ACHN (cell line): ENCODE data around the gene IGF2BP2.
"Not testable (repeated sequence)": the region's sequence is repeated elsewhere in the genome, so short reads cannot be mapped to it uniquely, and the experiment has no call there.

Experiments
- DNase-seq: peaks from one replicate; pipeline ENCODE4 v3.0.0-alpha.2; 2015
- in situ Hi-C: cut with HindIII; loops from 2 replicates; pipeline ENCODE4 v1.10.0; 2017; ENCODE audit warnings: low sequenced_read_pairs, low pct_ligation_motif_present, low pct_unique_long_range_greater_than_20kb

IGF2BP2 gene

DNA sequence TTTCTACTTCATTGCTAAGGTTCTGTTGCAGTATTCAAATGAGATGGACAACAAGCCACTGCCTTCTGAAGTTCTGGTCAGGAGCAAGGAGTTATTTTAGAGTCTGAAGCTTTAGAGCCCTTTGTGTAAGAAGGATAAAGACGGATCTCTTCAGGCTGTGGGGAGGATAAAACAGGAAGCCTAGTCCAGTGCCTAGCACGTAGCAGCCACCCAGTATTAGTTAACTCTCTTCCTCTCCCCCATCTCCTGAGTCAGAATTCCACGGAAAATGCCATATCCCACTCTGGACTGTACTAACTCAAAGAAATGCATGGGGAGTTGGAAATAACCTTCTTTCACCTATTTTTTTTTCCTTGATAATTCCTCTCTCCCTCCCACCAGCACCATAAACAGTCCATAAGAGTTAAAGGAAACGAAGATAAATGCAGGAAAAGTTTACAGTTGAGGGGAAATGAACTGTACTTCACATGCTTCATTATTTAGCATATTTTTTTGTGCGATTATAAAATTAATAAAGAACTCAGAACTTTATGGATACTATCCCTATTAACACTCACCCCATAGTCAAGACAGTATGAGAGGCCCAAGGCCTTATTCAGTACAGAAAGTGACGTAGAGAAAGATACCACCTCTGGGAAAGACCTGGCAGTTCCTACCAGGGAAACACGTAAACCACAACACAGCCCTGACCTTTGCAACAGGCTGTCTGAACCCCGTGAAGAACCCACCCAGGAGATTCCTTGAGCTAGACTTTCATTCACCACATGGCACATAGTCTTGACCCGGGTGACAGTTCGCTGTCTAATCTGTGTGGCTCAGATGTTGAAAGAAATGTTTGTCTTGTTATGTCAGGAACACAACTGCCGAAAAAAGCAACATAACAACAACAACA, 9.2 kb downstream of the IGF2BP2 start:
- in situ Hi-C loops, result no loop called here
- DNase-seq, result no peak

GRCh38 chr3:185813691-185814215, 11.1 kb downstream of the IGF2BP2 start:
- peak; percentile 33 for DNase-seq
- in situ Hi-C loops, result no loop called here

DNA sequence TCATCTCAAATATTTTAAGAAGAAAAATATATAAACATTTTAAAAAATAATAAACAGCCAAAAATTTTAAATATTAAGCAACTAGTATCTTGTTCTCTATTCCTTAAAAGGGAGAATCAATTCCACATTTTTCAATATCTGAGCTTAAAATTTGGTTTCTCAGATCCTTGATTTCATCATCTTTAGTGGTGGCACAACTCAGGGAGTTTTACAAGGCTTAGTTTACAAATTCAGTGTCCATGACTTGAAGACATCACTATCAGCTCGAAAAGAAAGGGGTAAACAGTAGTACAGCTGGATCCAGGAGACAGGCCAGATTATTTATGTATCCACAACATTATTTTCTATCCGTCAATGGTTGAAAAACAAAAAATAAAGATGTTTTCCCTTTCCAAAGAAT, 11.6 kb downstream of the IGF2BP2 start:
- in situ Hi-C loops, result no loop called here

DNA sequence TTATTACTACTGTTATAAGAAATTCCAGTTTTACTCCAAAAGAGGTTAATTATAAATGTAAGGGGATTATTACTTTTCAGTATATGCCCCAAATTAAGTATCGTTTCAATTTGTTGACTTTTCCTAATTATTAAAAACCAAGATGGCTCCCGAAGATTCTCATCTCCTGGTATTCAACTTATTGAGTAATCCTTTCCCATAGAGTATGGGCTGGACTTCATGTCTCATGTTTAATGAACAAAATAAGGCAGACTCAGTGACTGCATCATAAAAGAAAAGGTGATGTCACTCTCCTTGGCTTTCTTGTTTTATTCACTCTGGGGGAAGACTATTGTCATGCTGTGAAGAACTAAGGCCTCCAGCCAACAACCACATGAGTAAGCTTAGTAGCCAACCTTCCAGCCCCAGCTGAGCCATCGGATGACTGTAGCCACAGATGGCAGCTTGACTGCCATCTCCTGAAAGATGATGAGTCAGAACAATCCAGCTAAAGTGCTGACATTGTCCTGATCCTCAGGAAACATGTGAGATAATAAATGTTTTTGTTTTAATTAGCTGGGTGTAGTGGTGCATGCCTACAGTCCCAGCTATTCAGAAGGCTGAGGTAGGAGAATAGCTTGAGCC, 17.3 kb downstream of the IGF2BP2 start:
- peak; percentile 16 for DNase-seq
- in situ Hi-C loops, result no loop called here

More for the DNA sequence above, 11.6 kb downstream of the IGF2BP2 start:
- DNase-seq, result no peak

DNA sequence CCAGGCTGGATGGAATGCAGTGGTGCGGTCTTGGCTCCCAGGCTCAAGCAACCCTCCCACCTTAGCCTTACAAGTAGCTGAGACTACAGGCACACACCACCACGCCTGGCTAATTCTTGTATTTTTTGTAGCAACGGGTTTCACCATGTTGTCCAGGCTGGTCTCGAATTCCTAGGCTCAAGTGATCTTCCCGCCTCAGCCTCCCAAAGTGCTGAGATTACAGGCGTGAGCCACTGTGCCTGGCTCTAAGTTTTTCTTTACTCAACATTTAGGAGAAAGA, 26.1 kb downstream of the IGF2BP2 start:
- DNase-seq, in situ Hi-C loops: not testable (repeated sequence)

GRCh38 chr3:185797993-185798830, 26.6 kb downstream of the IGF2BP2 start:
- in situ Hi-C loops, result no loop called here

DNA sequence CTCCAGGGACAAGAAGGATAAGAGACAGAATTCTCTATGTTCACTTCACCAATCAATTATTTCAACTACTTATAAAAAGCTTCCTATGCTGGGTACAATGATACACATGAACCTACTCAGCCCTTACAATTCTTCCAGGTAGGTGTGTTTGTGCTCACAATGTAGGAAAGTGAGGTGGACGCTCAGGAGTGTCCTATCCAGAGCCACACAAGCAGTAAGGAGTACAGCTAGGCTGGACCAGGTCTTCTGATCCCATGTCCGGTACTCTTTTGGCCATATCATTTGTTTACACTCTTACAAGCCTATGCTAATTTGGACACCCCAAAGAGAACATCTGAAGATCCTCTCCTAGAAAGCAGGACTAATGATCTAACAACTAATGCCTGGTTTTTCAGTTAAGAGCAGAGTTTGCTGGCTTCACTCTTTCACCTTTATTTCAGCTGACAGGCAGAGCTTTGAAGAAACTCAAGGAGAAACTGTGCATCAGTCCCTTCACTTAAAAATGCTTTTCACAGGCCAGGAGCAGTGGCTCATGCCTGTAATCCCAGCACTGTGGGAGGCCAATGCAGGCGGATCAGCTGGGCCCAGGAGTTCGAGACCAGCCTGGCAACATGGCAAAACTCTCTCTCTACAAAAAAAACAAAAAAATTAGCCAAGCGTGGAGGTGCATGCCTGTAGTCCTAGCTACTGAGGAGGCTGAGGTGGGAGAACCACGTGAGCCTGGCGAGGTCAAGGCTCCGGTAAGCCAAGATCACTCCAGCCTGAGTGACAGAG, 27.5 kb downstream of the IGF2BP2 start:
- DNase-seq, result no peak
- in situ Hi-C loops, result no loop called here

More at GRCh38 chr3:185797993-185798830, 26.6 kb downstream of the IGF2BP2 start:
- no peak for DNase-seq

DNA sequence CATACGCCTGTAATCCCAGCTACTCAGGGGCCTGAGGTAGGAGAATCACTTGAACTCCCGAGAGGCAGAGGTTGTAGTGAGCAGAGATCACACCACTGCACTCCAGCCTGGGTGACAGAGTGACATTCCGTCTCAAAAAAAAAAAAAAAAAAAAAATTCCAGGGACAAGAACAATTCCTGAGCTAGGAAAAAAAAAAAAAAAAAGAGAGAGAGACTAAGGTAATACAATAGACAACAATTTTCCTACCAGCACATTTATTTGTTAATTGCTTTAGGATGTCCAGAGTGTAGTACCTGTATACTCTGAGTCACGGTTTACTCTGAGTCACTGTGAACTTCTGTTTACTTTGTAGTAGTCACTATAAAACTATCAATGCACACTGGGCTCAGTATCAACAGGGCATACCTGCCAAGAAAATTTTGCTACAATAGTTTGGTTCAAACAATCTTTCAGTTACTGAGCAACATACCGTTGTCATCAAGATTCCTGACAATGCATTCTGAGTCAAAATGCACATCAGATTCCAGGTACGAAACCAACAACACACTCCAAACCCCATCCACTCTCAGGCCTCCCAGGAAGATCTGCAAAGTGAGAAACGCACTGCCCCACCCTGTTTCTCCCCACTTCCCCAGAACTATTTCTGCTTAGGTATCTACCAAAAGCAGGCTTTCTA, 28.3 kb downstream of the IGF2BP2 start:
- in situ Hi-C loops, result no loop called here
- DNase-seq, result peak; percentile 24

- in situ Hi-C loops, result no loop called here
- DNase-seq, result no peak
These were observed 31.5 kb downstream of the IGF2BP2 start for GRCh38 chr3:185793381-185793780.

- in situ Hi-C loops, result no loop called here
- DNase-seq, result no peak
These were observed 31.9 kb downstream of the IGF2BP2 start for GRCh38 chr3:185792955-185793354.

DNA sequence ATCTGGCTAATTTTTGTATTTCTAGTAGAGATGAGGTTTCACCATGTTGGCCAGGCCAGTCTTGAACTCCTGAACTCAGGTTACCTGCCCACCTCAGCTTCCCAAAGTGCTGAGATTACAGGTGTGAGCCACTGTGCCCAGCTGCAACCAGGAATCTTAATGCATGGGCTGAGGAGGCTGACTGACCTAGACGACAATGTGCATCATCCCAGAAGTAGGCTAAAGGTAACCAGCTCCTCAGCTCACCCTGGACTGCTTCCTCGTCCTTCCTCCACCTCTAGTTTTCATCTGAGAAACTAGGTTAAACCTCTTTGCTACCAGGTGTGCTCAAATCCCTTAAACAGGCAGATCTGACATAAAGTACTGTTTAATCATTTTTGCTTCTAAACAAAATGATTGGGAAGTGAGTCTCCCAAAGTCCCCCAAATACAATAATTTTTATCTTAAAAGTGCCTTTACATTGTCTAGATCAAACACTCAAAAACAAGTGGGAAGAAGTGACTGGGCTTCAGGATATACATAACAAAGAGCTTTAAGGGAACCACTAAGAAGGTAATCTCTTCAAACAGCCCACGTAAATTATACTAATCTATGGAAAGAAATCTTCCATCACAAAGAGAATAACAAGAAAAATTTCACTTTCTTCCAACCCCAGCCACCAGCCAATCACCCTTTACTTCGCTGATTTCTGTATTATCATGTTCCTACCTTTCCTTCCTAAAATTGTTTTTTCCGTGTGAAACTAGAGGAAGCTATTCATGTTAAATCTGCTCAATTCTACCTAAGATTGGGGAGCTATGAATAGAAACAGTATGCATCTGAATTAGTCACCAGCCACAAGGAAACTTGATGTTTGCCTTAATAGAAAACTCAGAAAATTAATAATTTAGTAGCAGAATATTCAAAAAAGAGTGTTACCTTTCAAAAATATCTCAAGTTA, 34.7 kb downstream of the IGF2BP2 start:
- in situ Hi-C loops, result no loop called here
- no peak for DNase-seq

DNA sequence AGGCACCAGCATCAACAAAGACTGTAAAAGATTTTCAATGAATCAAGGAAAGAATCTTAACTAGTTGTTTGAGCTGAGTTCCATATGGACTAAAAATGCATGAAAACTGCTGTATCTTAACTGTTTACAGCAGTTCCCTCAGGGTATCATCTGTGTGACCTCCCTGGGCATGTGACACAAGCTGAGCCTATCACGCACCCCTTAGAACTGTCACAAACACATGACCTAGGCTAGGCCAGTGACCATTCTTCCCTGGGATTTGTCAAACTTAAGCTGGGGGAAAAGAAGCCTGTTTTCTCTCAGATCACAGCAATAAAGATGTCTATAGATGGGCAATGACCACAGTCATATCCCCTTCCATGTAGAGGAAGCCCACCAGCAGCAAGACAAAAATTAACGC, 35.7 kb downstream of the IGF2BP2 start:
- in situ Hi-C loops, result no loop called here
- DNase-seq, result no peak

DNA sequence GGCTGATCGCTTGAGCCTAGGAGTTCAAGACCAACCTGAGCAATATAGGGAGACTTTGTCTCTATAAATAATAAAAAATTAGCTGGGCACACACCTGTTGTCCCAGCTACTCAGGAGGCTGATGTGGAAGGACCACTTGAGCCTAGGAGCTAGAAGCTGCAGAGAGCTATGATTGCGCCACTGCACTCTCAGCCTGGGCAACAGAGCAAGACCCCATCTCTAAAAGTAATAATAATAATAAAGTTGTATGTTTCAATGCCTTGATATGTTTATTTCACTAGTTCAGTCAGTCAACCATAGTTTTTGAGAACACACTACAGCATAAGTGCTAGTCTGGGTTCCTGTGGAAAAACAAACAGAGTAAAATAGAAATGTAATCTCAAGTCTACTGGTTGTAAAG, 36.5 kb downstream of the IGF2BP2 start:
- in situ Hi-C loops, result no loop called here
- no peak for DNase-seq

DNA sequence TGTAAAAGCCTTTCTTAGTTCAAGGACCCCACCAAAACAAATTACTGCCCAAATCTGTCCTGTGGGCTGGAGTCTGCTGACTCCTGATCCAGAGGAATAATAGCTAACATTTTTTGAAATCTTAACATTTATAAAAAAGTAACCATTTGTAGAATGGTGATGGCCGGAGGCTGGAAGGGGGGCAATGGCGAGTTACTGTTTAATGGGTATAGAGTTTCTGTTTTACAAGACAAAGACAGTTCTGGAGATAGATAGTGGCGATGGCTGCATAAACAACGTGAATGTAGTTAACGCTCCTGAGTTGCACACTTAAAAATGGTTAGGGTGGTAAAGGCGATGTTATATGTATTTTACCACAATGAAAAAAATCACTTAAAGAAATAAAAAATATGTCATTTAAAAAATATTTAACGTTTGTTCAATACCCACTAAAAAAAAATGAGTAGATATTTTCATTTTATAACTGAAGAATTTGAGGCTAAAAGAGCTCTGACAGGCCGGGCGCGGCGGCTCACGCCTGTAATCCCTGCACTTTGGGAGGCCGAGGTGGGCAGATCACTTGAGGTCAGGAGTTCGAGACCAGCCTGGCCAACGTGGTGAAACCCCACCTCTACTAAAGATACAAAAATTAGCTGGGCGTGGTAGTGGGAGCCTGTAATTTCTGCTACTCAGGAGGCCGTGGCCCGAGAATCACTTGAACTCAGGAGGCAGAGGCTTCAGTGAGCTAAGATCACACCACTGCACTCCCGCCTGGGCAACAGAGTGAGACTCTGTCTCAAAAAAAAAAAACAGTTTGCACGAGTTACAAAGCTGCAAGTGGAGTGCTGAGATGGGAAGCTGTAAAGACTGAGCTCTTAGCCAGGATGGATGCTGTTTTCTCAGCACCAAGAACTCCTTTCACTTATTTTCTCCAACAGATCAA, 37.6 kb downstream of the IGF2BP2 start:
- in situ Hi-C loops, result no loop called here
- no peak for DNase-seq

- DNase-seq, in situ Hi-C loops: not testable (repeated sequence)
These were observed 38.6 kb downstream of the IGF2BP2 start for GRCh38 chr3:185786258-185786657.

GRCh38 chr3:185784317-185784716, 40.5 kb downstream of the IGF2BP2 start:
- DNase-seq, result no peak
- in situ Hi-C loops, result no loop called here
